GM10266 (cell line): Measurements from ENCODE around the gene TDRD6.

Experiments used
- DNase-seq: peaks from one replicate; pipeline ENCODE4 v3.0.0; 2012; ENCODE audit errors: extremely low spot score
- CTCF ChIP-seq: IDR thresholded peaks from 2 replicates; pipeline ENCODE4 v1.5.1; 2012; ENCODE audit warnings: mild to moderate bottlenecking, low read depth; ENCODE audit not compliant: control insufficient read depth, insufficient read depth; ENCODE audit errors: missing control alignments

TDRD6 gene

GRCh38 chr6:46684771-46685170 is 2.9 kb upstream of the TDRD6 start:
- DNase-seq = no peak
- no peak for TF ChIP-seq CTCF

GRCh38 chr6:46688117-46688965 is 656 bp downstream of the TDRD6 start:
- no peak for TF ChIP-seq CTCF
- no peak for DNase-seq

GRCh38 chr6:46688966-46689335 is 1.3 kb downstream of the TDRD6 start:
- no peak for TF ChIP-seq CTCF
- DNase-seq = no peak

GRCh38 chr6:46689657-46690056 is 2.0 kb downstream of the TDRD6 start:
- no peak for TF ChIP-seq CTCF
- no peak for DNase-seq

- TF ChIP-seq CTCF = no peak
- no peak for DNase-seq
These were observed 2.6 kb downstream of the TDRD6 start for GRCh38 chr6:46690141-46690755.

GRCh38 chr6:46690911-46691451 is 3.3 kb downstream of the TDRD6 start:
- no peak for TF ChIP-seq CTCF
- no peak for DNase-seq

- TF ChIP-seq CTCF = no peak
- no peak for DNase-seq
These were observed 12.3 kb downstream of the TDRD6 start for GRCh38 chr6:46699970-46700369.
